Central memory CD4-positive, alpha-beta T cell (primary cell): Measurements from ENCODE around the gene SDF4.

Source experiments
- DNase-seq: peaks from one replicate; pipeline ENCODE4 v3.0.0; 2022

Gene SDF4

GRCh38 chr1:1226566-1227362 is 5.0 kb downstream of the SDF4 start:
- no peak for DNase-seq

GRCh38 chr1:1225913-1226312 is 5.9 kb downstream of the SDF4 start:
- no peak for DNase-seq

- DNase-seq: no peak
These were observed 6.5 kb downstream of the SDF4 start for GRCh38 chr1:1225238-1225845.

- DNase-seq: no peak
These were observed 7.9 kb downstream of the SDF4 start for GRCh38 chr1:1223891-1224290.

GRCh38 chr1:1223321-1223720 is 8.5 kb downstream of the SDF4 start:
- DNase-seq: no peak

GRCh38 chr1:1222575-1223225 is 9.1 kb downstream of the SDF4 start:
- no peak for DNase-seq

GRCh38 chr1:1221887-1222574 is 9.8 kb downstream of the SDF4 start:
- DNase-seq: no peak

- no peak for DNase-seq
These were observed 11.6 kb downstream of the SDF4 start for GRCh38 chr1:1220197-1220596.

GRCh38 chr1:1219341-1219740 is 12.5 kb downstream of the SDF4 start:
- peak; percentile 63 for DNase-seq

GRCh38 chr1:1218524-1219200 is 13.1 kb downstream of the SDF4 start:
- DNase-seq: no peak

GRCh38 chr1:1217621-1218523 is 13.9 kb downstream of the SDF4 start:
- no peak for DNase-seq

- DNase-seq: peak; percentile 81
These were observed 14.8 kb downstream of the SDF4 start for GRCh38 chr1:1216770-1217620.

GRCh38 chr1:1215881-1216605 is 15.8 kb downstream of the SDF4 start:
- no peak for DNase-seq

- DNase-seq: no peak
These were observed 16.6 kb downstream of the SDF4 start for GRCh38 chr1:1215080-1215676.

- peak; percentile 47 for DNase-seq
These were observed 18.2 kb downstream of the SDF4 start, which contains the start of gene TNFRSF4 for GRCh38 chr1:1213345-1214265. Gene TNFRSF4 (minus strand): TSS chr1:1214153. CDS start chr1:1214127, 26 bp downstream.

- DNase-seq: peak; percentile 57
These were observed 18.9 kb downstream of the SDF4 start for GRCh38 chr1:1212780-1213344.

GRCh38 chr1:1211541-1212441 is 20.0 kb downstream of the SDF4 start:
- no peak for DNase-seq
